HCT116 (cell line): Measurements from ENCODE around the gene SLC19A1. TPM values are rescaled to one million over a fixed set of nuclear protein-coding genes. Genes with fewer than 3 reads are reported as not detected.

Experiments used
- ATAC-seq: fragments of 200-7000 bp; cut with Tn5 transposase; 2 replicates; pipeline ENCODE4 v1.9.1; 2020; ENCODE audit warnings: mild to moderate bottlenecking, moderate library complexity
- BruUV-seq: library from RNA; stranded (reverse); fragments of 400-500 nt; replicated peaks from 2 replicates; lab custom pipeline; 2021; lab: Mats Ljungman, UMichigan
- CTCF ChIA-PET: fragments of 300-600 bp; sonication (Branson Sonifier 250); formaldehyde crosslinking; loops from one replicate; lab custom pipeline; 2021; ENCODE audit warnings: antibody characterized with exemption; lab: Charles Lee
- POLR2A ChIA-PET: fragments of 300-600, 350-600 bp; sonication (Branson Sonifier 250); formaldehyde crosslinking; loops from one replicate; lab custom pipeline; 2021; ENCODE audit warnings: antibody characterized with exemption; lab: Charles Lee
- RAD21 ChIA-PET, 2 experiments: fragments of 300-600 bp; sonication (Branson Sonifier 250); formaldehyde crosslinking; loops; one replicate each; lab custom pipeline; 2023; ENCODE audit warnings: low total read pairs in 2 of 2; ENCODE audit not compliant: uncharacterized antibody in 2 of 2, unreplicated experiment in 2 of 2, low non-redundant PET in 1 of 2; lab: Charles Lee
- DNase-seq: peaks from one replicate; pipeline ENCODE4 v3.0.0-alpha.2; 2010; ENCODE audit warnings: low read depth, low spot score
- H2AFZ ChIP-seq: fragments of 200-600 bp; shearing (Covaris generic), sonication (generic); 2 replicates; pipeline ENCODE4 v1.6.1; 2017; ENCODE audit warnings: low read depth, mixed run types, mixed read lengths, antibody characterized with exemption, low read length; ENCODE audit not compliant: poor library complexity, severe bottlenecking
- H3K27ac ChIP-seq: 2 replicates; pipeline ENCODE4 v1.5.1; 2012; ENCODE audit warnings: low read depth, low read length
- H3K27me3 ChIP-seq: fragments of 200-600 bp; sonication (generic); 2 replicates; pipeline ENCODE4 v1.6.1; 2016; ENCODE audit warnings: mixed run types, low read length, mixed read lengths; ENCODE audit not compliant: insufficient read depth
- H3K36me3 ChIP-seq, 2 experiments: fragments of 200-500 bp in 1 of 2; fragments of 200-600 bp in 1 of 2; sonication (Bioruptor generic) in 1 of 2; sonication (generic) in 1 of 2; 2 replicates each; pipeline versions ENCODE4 v1.5.1 to v1.6.1; 2014 to 2016; ENCODE audit warnings: low read length in 2 of 2, inconsistent platforms in 1 of 2, mixed read lengths in 1 of 2, mixed run types in 1 of 2; ENCODE audit not compliant: insufficient read depth in 2 of 2, control insufficient read depth in 1 of 2
- H3K4me1 ChIP-seq, 2 experiments: fragments of 200-600 bp in 1 of 2; sonication (generic) in 1 of 2; 2 replicates each; pipeline versions ENCODE4 v1.5.1 to v1.6.1; 2012 to 2017; ENCODE audit warnings: low read length in 2 of 2, inconsistent platforms in 1 of 2, mild to moderate bottlenecking in 1 of 2, mixed read lengths in 1 of 2, mixed run types in 1 of 2, moderate library complexity in 1 of 2; ENCODE audit not compliant: insufficient read depth in 2 of 2, control insufficient read depth in 1 of 2
- H3K4me2 ChIP-seq: fragments of 200-600 bp; sonication (generic); 2 replicates; pipeline ENCODE4 v1.6.1; 2017; ENCODE audit warnings: mixed run types, low read length, mixed read lengths
- H3K4me3 ChIP-seq, 2 experiments: fragments of 200-600 bp in 1 of 2; sonication (generic) in 1 of 2; replicated peaks in 1 of 2; 2 replicates each; pipeline ENCODE4 v1.5.1; 2011 to 2016; ENCODE audit warnings: low read length in 2 of 2, control low read depth in 1 of 2, low read depth in 1 of 2, mild to moderate bottlenecking in 1 of 2, mixed read lengths in 1 of 2, mixed run types in 1 of 2
- H3K79me2 ChIP-seq: fragments of 200-600 bp; sonication (generic); 2 replicates; pipeline ENCODE4 v1.6.1; 2017; ENCODE audit warnings: mild to moderate bottlenecking, mixed run types, low read length, moderate library complexity, mixed read lengths; ENCODE audit not compliant: insufficient read depth
- H3K9ac ChIP-seq: fragments of 200-600 bp; sonication (generic); 2 replicates; pipeline ENCODE4 v1.6.1; 2016; ENCODE audit warnings: low read length, mixed read lengths
- H3K9me2 ChIP-seq: fragments of 200-600 bp; sonication (generic), shearing (Covaris generic); 2 replicates; pipeline ENCODE4 v1.6.1; 2017; ENCODE audit warnings: mixed run types, mild to moderate bottlenecking, moderate library complexity; ENCODE audit not compliant: insufficient read depth
- H3K9me3 ChIP-seq, 2 experiments: fragments of 200-500 bp in 1 of 2; fragments of 200-600 bp in 1 of 2; sonication (Bioruptor generic) in 1 of 2; sonication (generic) in 1 of 2; 2 replicates each; pipeline ENCODE4 v1.6.1; 2014 to 2017; ENCODE audit warnings: low read length in 2 of 2, mixed read lengths in 2 of 2, inconsistent platforms in 1 of 2, low read depth in 1 of 2, mild to moderate bottlenecking in 1 of 2, mixed run types in 1 of 2, moderate library complexity in 1 of 2; ENCODE audit not compliant: control insufficient read depth in 1 of 2, insufficient read depth in 1 of 2
- H4K20me1 ChIP-seq: fragments of 200-600 bp; sonication (generic), shearing (Covaris generic); 2 replicates; pipeline ENCODE4 v1.6.1; 2017; ENCODE audit warnings: mixed run types, mild to moderate bottlenecking, moderate library complexity; ENCODE audit not compliant: insufficient read depth
- CTCF ChIP-seq, 3 experiments: fragments of 200-600 bp in 1 of 3; sonication (generic) in 1 of 3; IDR thresholded peaks in 2 of 3; conservative IDR thresholded peaks in 1 of 3; 2 replicates each; pipeline ENCODE4 v1.5.1; 2012 to 2017; ENCODE audit warnings: low read depth in 2 of 3, low read length in 2 of 3, antibody characterized with exemption in 1 of 3, borderline replicate concordance in 1 of 3, control low read depth in 1 of 3, mild to moderate bottlenecking in 1 of 3, mixed read lengths in 1 of 3, mixed run types in 1 of 3, moderate library complexity in 1 of 3; ENCODE audit not compliant: insufficient read depth in 1 of 3
- EGR1 ChIP-seq: IDR thresholded peaks from 2 replicates; pipeline ENCODE4 v1.6.1; 2012; ENCODE audit warnings: low read depth
- EZH2 ChIP-seq: fragments of 200-600 bp; sonication (generic); IDR thresholded peaks from 2 replicates; pipeline ENCODE4 v1.6.1; 2017; ENCODE audit warnings: antibody characterized with exemption, mixed run types
- FOSL1 ChIP-seq: IDR thresholded peaks from 2 replicates; pipeline ENCODE4 v1.6.1; 2012; ENCODE audit warnings: low read depth
- JUND ChIP-seq: IDR thresholded peaks from 2 replicates; pipeline ENCODE4 v1.6.1; 2012
- POLR2AphosphoS5 ChIP-seq: IDR thresholded peaks from 2 replicates; pipeline ENCODE4 v1.6.1; 2011; ENCODE audit warnings: mild to moderate bottlenecking, low read depth, low read length, moderate library complexity
- RAD21 ChIP-seq: IDR thresholded peaks from 2 replicates; pipeline ENCODE4 v1.6.1; 2012; ENCODE audit warnings: low read depth, mild to moderate bottlenecking
- REST ChIP-seq: IDR thresholded peaks from 2 replicates; pipeline ENCODE4 v1.6.1; 2012; ENCODE audit warnings: low read depth
- SRF ChIP-seq: IDR thresholded peaks from 2 replicates; pipeline ENCODE4 v1.6.1; 2012; ENCODE audit warnings: low read depth
- ZBTB33 ChIP-seq: IDR thresholded peaks from 2 replicates; pipeline ENCODE4 v1.6.1; 2011; ENCODE audit warnings: mild to moderate bottlenecking, low read length, moderate library complexity; ENCODE audit not compliant: insufficient replicate concordance; ENCODE audit errors: extremely low read depth
- ZFX ChIP-seq: fragments of 450-650 bp; IDR thresholded peaks from 2 replicates; pipeline ENCODE4 v1.6.1; 2017
- intact Hi-C: fragments of 100-400 bp; cut with micrococcal nuclease; formaldehyde crosslinking; loops from 2 replicates; pipeline ENCODE4 v1.10.0; 2022
- total RNA-seq: library from RNA; stranded (reverse); gene quantifications from one replicate; pipeline ENCODE4 v1.2.1, GENCODE V29; 2021; ENCODE audit not compliant: unreplicated experiment

SLC19A1 gene
- total RNA-seq, 1 experiment from 2014 or later: 50.2 TPM

- peaks cover 0 to 7% of the 10 kb centered on the region in 2 experiments; a peak in 1 of 4 replicates for H3K4me1 ChIP-seq
- DNase-seq: no peak
- no peak for ATAC-seq
- RAD21 ChIA-PET: no interaction called here
- H4K20me1 ChIP-seq: no peaks in the 10 kb centered on the region
- H3K9me3 ChIP-seq: peaks cover 13 to 14% of the 10 kb centered on the region in 2 experiments; a peak in 3 of 4 replicates
- intact Hi-C loops: no loop called here
- H3K79me2 ChIP-seq: peaks cover 37% of the 10 kb centered on the region; the same call in 1 of the 2 replicates
- H2AFZ ChIP-seq: no peak overlapping the region
- H3K27me3 ChIP-seq: no peaks in the 10 kb centered on the region
- no peak overlapping the region for H3K4me3 ChIP-seq
- H3K9ac ChIP-seq: no peak overlapping the region
- TF ChIP-seq SRF: no peak
- TF ChIP-seq EGR1: no peak
- no peak for TF ChIP-seq EZH2
- TF ChIP-seq CTCF (IDR thresholded peaks at IDR 0.05 in 2 of 3, conservative IDR thresholded peaks at IDR 0.05 in 1 of 3; ENCODE audit: borderline replicate concordance in 1 of 3, insufficient read depth in 1 of 3, low read depth in 2 of 3, low read length in 2 of 3): no peak
- TF ChIP-seq ZFX: no peak
- no peak for TF ChIP-seq RAD21
- TF ChIP-seq REST: no peak
- TF ChIP-seq JUND: no peak
- TF ChIP-seq POLR2AphosphoS5: no peak
- no peak for TF ChIP-seq FOSL1
- TF ChIP-seq ZBTB33: no peak
- CTCF ChIA-PET: no interaction called here
- no TSS peak for BruUV-seq
- H3K4me2 ChIP-seq: no peak overlapping the region
- H3K9me2 ChIP-seq: no peaks in the 10 kb centered on the region
- H3K27ac ChIP-seq: no peak overlapping the region; the same call in 1 of the 2 replicates
- POLR2A ChIA-PET: no interaction called here
- peaks cover 0 to 4% of the 10 kb centered on the region in 2 experiments; a peak in 1 of 4 replicates for H3K36me3 ChIP-seq
Measured at GRCh38 chr21:45448810-45449657, 93.2 kb downstream of the SLC19A1 start.
